Hepatocyte (in vitro differentiated cells): ENCODE measurements around the gene ALOX12B. TPM values are rescaled to one million over a fixed set of nuclear protein-coding genes. Genes with fewer than 3 reads are reported as not detected.

Experiments used
- DNase-seq: peaks from one replicate; pipeline ENCODE4 v3.0.0-alpha.2; 2016; ENCODE audit warnings: low spot score
- H2AFZ ChIP-seq: fragments of 200-600 bp; sonication (generic); 2 replicates; pipeline ENCODE4 v1.6.0; 2016; ENCODE audit warnings: antibody characterized with exemption, mild to moderate bottlenecking
- H3K27ac ChIP-seq: fragments of 200-600 bp; sonication (generic); 2 replicates; pipeline ENCODE4 v1.5.1; 2016; ENCODE audit warnings: mild to moderate bottlenecking
- H3K27me3 ChIP-seq: fragments of 200-600 bp; sonication (generic); 2 replicates; pipeline ENCODE4 v1.6.1; 2016
- H3K36me3 ChIP-seq: fragments of 200-600 bp; sonication (generic); replicated peaks from 2 replicates; pipeline ENCODE4 v1.5.1; 2016; ENCODE audit warnings: low read depth; ENCODE audit not compliant: insufficient read depth
- H3K4me1 ChIP-seq: fragments of 200-600 bp; sonication (generic); 2 replicates; pipeline ENCODE4 v1.5.1; 2016; ENCODE audit warnings: mild to moderate bottlenecking, moderate library complexity; ENCODE audit not compliant: insufficient read depth
- H3K4me2 ChIP-seq: fragments of 200-600 bp; sonication (generic); 2 replicates; pipeline ENCODE4 v1.6.0; 2016
- H3K4me3 ChIP-seq: fragments of 200-600 bp; sonication (generic); 2 replicates; pipeline ENCODE4 v1.5.1; 2016; ENCODE audit warnings: mild to moderate bottlenecking
- H3K79me2 ChIP-seq: fragments of 200-600 bp; sonication (generic); 2 replicates; pipeline ENCODE4 v1.6.0; 2017; ENCODE audit warnings: mild to moderate bottlenecking
- H3K9me2 ChIP-seq: fragments of 200-600 bp; sonication (generic); replicated peaks from 2 replicates; pipeline ENCODE4 v1.6.0; 2017; ENCODE audit warnings: mild to moderate bottlenecking; ENCODE audit not compliant: insufficient read depth
- H3K9me3 ChIP-seq: fragments of 200-600 bp; sonication (generic); 2 replicates; pipeline ENCODE4 v1.5.1; 2016; ENCODE audit warnings: low read depth, mild to moderate bottlenecking
- H4K20me1 ChIP-seq: fragments of 200-600 bp; sonication (generic); 2 replicates; pipeline ENCODE4 v1.6.0; 2016; ENCODE audit warnings: mild to moderate bottlenecking; ENCODE audit not compliant: insufficient read depth, poor library complexity, severe bottlenecking
- EZH2 ChIP-seq: fragments of 200-600 bp; sonication (generic); IDR thresholded peaks from 2 replicates; pipeline ENCODE4 v1.6.1; 2016; ENCODE audit warnings: antibody characterized with exemption, mild to moderate bottlenecking, borderline replicate concordance
- EZH2phosphoT487 ChIP-seq: fragments of 200-600 bp; sonication (generic); IDR thresholded peaks from one replicate; pipeline ENCODE4 v1.6.1; 2018; ENCODE audit warnings: antibody characterized with exemption, mild to moderate bottlenecking, low read depth, moderate library complexity; ENCODE audit not compliant: unreplicated experiment, severe bottlenecking
- WGBS: methylation state at CpG from one replicate; pipeline ENCODE4 v1.1.6; 2016; ENCODE audit warnings: low lambda C conversion rate; ENCODE audit errors: missing lambda C conversion rate; 5-methylcytosine and 5-hydroxymethylcytosine counted together
- polyA plus RNA-seq: library from polyadenylated mRNA; unstranded; fragments of >200 nt; fragmentation: Nextera tagmentation; extraction: Ambion mirVana; gene quantifications from 2 replicates; pipeline ENCODE4 v1.2.1, GENCODE V29; 2016
- total RNA-seq: library from RNA; depleted of rRNA; stranded (reverse); fragments of >200 nt; gene quantifications from 2 replicates; pipeline ENCODE4 v1.2.3, GENCODE V29; 2014
- TF ChIP-seq, protein P1 (sequence below): fragments of 200-600 bp; sonication (generic); IDR thresholded peaks from 2 replicates; pipeline ENCODE4 v1.5.1; 2016; ENCODE audit warnings: antibody characterized with exemption, mild to moderate bottlenecking; ENCODE audit not compliant: poor library complexity

The ALOX12B gene
- total and polyA plus RNA-seq, 2 experiments from 2014 or later: 1.8 to 2.0 TPM

DNA sequence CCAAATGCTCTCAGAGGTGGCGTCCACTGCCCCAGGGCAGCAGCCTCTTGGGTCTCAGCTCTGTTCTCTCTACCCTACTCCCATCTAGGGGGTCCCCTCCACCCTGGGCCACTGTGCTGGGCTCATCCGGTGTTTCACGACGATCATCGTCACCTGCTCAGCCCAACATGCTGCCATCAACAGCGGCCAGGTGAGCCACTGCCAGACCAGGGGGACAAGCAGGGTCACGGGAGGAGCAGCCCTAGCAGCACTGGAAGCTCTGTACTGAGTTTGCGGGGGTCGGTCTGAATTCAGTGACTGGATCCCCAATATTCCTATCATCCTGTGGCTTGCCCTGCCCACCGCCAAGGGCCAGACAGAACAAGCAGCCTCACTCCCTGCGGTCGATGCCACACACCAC lies 16.0 kb downstream of the ALOX12B start:
- Histone ChIP-seq H3K4me2 (no peak overlapping the region), H3K4me3 (no peak overlapping the region), H3K4me1 (peaks cover 21% of the 10 kb centered on the region), H3K79me2 (no peaks in the 10 kb centered on the region), H3K36me3 (no peaks in the 10 kb centered on the region), H3K27me3 (peaks cover 51% of the 10 kb centered on the region), H3K27ac (no peak overlapping the region), H3K9me3 (no peaks in the 10 kb centered on the region), H2AFZ (no peak overlapping the region), H3K9me2 (no peaks in the 10 kb centered on the region), H4K20me1 (no peaks in the 10 kb centered on the region)
- TF ChIP-seq, protein P1, sequence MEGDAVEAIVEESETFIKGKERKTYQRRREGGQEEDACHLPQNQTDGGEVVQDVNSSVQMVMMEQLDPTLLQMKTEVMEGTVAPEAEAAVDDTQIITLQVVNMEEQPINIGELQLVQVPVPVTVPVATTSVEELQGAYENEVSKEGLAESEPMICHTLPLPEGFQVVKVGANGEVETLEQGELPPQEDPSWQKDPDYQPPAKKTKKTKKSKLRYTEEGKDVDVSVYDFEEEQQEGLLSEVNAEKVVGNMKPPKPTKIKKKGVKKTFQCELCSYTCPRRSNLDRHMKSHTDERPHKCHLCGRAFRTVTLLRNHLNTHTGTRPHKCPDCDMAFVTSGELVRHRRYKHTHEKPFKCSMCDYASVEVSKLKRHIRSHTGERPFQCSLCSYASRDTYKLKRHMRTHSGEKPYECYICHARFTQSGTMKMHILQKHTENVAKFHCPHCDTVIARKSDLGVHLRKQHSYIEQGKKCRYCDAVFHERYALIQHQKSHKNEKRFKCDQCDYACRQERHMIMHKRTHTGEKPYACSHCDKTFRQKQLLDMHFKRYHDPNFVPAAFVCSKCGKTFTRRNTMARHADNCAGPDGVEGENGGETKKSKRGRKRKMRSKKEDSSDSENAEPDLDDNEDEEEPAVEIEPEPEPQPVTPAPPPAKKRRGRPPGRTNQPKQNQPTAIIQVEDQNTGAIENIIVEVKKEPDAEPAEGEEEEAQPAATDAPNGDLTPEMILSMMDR: no peak
- WGBS: 90% methylated on average over 12 of the region's 12 CpGs
- DNase-seq: no peak

DNA sequence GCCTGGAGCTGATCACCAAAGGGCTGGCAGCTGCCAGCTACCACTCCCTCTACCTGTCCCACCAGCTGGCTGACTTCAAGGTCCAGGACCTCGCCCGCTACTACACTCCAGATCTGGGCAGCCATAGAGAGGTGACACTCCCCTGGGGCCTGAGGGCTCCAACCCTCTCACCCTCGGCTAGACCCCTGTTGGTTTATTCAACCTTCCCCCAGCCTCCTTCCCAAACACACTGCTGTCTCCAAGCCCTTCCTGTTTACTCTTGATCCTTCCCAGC lies 18.0 kb downstream of the ALOX12B start:
- H3K4me1 ChIP-seq: peaks cover 21% of the 10 kb centered on the region
- DNase-seq: no peak
- no peaks in the 10 kb centered on the region for H3K9me2 ChIP-seq
- H3K9me3 ChIP-seq: no peaks in the 10 kb centered on the region
- no peak overlapping the region for H3K4me3 ChIP-seq
- H3K79me2 ChIP-seq: no peaks in the 10 kb centered on the region
- H3K27me3 ChIP-seq: peaks cover 43% of the 10 kb centered on the region
- no peaks in the 10 kb centered on the region for H3K36me3 ChIP-seq
- 63% methylated on average over 3 of the region's 3 CpGs for WGBS
- TF ChIP-seq, protein P1: no peak
- TF ChIP-seq EZH2phosphoT487 (no peak), EZH2 (no peak)
- H3K27ac ChIP-seq: no peak overlapping the region
- no peak overlapping the region for H2AFZ ChIP-seq
- H3K4me2 ChIP-seq: no peak overlapping the region
- H4K20me1 ChIP-seq: no peaks in the 10 kb centered on the region

DNA sequence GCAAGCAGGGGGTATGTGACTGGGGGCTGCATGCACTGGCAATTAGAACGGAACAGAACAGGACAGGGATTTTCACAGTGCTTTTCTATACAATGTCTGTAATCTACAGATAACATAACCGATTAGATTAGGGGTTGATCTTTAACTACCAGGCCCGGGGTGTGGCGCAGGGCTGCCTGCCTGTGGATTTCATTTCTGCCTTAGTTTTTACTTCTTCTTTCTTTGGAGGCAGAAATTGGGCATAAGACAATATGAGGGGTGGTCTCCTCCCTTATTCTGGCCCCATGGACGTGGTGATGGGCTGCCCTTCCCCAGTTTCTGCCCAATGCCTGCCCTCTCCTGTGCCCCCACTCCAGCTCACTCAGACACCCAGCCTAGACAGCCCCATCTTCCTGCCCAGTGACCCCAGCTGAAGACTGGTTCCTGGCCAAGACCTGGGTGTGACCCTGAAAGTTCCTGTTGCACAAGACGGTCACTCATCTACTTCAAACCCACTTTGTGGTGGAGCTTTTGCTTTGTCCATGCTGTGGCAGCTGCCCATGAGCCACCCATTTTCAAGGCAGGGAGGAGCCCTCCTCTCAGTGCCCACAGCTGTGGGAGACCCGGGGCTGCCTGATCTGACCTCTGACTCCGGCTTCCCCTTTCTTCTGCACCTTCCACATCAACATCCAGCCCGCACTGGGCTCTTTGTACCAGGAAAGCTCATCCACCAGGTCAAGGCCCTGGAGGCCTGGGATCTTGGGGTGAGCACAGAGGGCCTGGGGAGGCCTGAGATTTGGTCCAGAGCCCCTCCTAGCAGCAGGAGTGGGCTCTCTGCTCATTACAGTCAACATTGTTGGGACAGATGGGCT lies 18.6 kb downstream of the ALOX12B start:
- Histone ChIP-seq H3K4me3 (no peak overlapping the region), H3K9me3 (no peaks in the 10 kb centered on the region), H3K27ac (peak overlapping the region; percentile 46), H3K4me1 (peaks cover 21% of the 10 kb centered on the region), H3K79me2 (no peaks in the 10 kb centered on the region), H3K27me3 (peaks cover 38% of the 10 kb centered on the region), H3K4me2 (peak overlapping the region; percentile 8), H3K9me2 (no peaks in the 10 kb centered on the region), H4K20me1 (no peaks in the 10 kb centered on the region), H2AFZ (no peak overlapping the region), H3K36me3 (no peaks in the 10 kb centered on the region)
- DNase-seq: no peak
- no peak for TF ChIP-seq EZH2
- TF ChIP-seq, protein P1: no peak
- no peak for TF ChIP-seq EZH2phosphoT487
- WGBS: 59% methylated on average over 9 of the region's 9 CpGs
